Inflammatory macrophage treated with lipopolysaccharide for 1 hour (primary cell): ENCODE results near the gene MTARC1.

ENCODE experiments used
- DNase-seq, 2 donors: peaks; one replicate each; pipeline ENCODE4 v3.0.0-alpha.2; 2020 to 2022

Gene MTARC1

DNA sequence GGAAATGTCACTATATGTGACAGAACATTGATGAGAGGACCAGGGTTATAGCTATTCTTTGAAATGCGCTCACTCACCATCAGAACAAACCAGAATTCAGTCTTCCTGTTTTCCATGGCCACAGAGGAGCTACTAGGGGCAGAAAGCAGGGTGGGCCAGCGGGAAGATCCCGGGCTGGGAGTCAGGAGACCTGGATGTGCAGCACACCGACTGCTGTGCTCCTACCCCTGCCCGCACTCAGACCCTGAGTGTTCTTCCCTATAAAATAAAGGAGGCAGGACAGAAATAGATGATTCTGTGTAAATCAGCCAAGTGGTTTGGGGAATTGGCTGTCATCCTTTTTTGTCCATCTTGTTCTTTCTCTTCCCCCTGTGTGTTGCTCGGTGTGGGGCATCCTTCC is 21.0 kb downstream of the MTARC1 start:
- no peak for DNase-seq

GRCh38 chr1:220808345-220809186 is 21.9 kb downstream of the MTARC1 start:
- no peak for DNase-seq

- DNase-seq: no peak
Observed at GRCh38 chr1:220809187-220809550, 22.5 kb downstream of the MTARC1 start.

GRCh38 chr1:220809704-220810103 is 23.0 kb downstream of the MTARC1 start:
- DNase-seq: no peak

DNA sequence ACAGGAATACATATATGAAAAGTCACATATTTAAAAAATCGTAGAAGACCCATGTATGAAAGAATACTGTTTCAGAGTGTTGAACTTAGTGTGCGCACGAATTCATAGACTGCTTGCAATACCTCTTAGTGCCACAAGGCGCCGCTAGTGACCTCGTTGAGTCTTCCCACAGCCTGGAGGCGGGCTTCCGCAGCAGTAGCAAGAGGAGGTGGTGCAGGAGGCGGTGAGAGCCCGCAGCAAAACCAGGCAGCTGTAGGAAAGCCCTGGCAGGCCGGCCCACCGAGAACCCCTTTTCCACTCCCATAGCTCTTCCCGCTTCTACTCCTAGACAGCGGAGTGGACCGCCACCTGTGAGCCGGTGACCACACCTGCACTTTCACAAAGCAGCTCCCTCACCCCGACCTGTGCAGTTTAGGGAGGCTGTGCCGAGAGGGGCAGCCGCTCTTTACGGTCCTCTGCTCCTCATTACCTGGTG is 23.5 kb downstream of the MTARC1 start:
- peak; percentile 69 to 93 for DNase-seq

GRCh38 chr1:220810963-220811362 is 24.2 kb downstream of the MTARC1 start:
- no peak for DNase-seq

DNA sequence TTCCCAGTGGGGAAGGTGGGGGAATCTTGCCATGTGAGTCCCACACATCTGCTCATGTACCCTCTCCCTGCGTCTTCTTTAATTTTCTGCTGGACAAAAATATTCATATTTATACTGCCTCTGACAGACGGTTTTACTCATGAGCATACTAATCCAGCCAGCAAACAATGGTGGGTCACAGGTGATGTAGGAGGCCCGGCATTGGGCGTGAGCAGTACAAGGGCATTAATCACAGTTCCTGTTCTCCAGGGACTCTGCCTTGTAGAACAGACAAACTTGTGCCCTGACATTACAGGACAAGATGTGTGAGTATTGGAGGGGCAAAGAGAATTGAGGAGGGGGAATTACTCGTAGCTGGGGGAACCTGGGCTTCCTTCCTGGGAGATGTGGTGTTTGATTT is 25.0 kb downstream of the MTARC1 start:
- DNase-seq: no peak

DNA sequence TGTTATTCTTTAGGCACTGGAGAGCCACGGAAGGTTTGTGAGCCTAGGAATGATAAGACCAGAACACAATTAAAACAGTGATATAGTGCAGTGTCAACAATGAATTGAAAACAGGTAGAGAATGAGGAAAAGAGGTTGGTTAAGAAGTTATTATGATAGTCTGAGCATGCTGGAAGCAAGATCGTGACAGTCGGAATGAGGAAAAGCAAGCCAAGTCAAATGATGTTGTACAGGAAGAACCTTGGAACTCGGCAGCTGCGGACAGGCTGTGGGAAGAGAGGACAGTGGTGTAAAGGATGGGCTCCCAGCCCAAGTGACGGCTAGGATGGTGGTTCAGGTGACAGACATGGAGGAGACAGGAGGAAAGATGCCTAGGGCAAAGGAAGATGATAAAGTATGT is 25.6 kb downstream of the MTARC1 start:
- no peak for DNase-seq

GRCh38 chr1:220813013-220813412 is 26.3 kb downstream of the MTARC1 start:
- peak; percentile 30 to 38 for DNase-seq

DNA sequence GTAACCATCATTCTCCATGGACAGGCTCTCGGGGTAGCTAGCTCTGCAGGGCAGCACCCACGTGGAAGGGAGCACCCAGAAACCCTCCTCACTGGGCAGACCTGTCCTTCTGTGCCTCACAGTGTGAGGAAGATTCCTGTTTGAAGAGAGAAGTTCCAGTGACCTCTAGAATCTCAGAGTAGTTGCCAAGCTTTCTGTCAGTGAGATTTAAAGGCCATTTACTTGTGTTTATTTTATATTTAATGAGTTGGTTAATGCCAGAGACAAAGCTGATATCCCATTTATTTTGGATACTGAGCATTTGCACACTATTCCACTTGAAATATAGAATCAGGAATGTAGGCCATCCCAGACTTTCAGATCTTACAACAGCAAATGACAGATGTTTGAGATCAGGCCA is 28.7 kb downstream of the MTARC1 start:
- no peak for DNase-seq

GRCh38 chr1:220817907-220818306 is 31.2 kb downstream of the MTARC1 start:
- DNase-seq: no peak

DNA sequence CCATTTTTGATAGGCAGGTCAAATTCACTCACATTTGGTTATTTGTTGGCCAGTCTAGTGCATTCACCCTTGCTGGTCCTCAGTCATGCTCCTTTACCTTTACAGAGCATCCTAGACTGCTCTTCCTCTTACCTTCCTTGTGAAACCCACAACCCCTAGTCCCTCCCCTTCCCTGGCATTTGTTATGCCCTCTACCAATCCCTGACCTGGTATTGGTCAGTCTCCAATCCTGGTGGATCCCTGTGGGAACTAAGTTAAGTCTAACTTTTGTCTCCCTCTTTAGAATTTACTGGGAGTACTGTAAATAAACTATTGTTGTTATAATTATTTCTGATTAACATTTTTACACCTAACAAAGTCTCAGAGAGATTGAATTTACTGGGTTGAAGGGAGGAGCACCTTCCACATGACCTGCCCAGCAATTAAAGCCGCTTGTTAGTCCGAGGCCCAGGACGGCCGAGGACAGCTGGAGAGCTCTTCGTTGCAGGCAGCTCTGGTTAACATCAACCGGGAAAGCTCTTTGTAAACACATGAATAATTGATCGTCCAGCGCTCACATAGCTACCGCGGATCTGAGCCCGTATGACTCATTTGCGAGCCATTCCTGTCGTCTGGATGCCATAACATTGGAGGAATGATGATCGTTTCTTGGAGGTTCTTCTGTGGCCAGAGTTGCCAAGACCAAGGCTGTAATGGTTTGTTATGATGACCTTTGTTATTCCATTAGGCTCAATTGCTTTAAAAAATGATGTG is 31.9 kb downstream of the MTARC1 start:
- no peak for DNase-seq

- DNase-seq: no peak
Observed at GRCh38 chr1:220819467-220820026, 32.8 kb downstream of the MTARC1 start.

DNA sequence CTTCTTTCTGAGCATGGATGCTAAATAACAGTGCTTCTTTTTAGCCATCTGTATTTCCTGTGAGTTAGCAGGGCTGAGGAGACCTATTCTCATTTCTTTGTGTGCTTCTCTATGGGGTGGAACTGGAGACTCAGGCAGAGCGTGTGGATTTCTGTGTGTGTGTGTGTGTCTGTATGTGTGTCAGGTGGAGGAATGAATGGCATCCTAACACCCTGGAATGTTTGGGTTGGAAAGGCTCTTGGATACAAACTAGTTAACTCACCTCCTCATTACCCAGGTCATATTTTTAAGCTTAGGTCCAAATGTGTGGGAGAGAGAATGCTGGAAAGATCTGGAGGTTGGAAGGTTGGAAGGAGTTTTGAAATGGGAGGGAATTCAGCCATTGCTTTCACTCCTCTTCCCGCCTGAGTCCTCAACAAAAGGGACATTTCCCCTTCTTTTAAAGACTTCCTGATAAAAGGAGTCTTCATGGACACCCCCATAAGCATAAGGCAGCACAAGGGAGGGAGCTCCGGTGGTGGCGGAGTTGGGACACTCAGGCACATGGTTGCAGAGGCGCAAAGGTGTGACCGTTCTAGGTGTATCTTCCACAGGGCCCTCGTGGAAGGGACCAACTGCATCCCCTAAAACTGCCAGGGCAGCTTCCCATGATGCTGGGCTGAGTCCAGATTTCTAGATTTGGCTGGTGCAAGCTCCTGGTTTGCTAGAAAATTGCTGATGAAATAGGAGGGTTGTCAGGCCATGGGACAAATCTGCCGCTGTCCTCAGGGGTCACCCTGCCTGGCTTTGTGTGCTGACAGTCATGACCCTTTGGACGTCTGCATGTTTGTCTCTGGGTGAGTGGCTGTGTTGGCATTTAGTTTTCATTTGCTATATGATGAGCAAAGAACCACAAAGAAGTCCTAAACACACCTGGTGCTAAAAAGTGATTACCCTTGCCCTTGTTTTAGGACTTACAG is 37.6 kb downstream of the MTARC1 start:
- DNase-seq: no peak

GRCh38 chr1:220825819-220826551 is 39.3 kb downstream of the MTARC1 start:
- no peak for DNase-seq

DNA sequence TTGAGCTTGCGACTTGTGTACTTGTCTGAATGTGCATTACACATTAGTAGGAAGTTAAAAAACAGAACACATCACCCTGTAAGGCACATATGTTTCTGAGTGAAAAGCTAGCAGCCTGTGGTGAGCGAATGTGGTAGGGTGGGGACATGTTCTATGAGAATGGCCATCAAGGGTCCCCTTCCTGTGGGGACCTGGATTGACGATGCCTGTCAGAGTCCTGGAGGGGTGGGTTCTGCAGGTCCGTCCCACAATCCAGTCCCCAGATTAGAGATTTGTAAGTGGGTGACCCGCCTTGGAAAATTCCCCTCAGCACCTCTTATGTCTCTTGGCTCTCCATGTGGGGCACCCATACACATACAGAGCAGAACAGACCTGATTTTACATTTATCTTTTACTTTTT is 40.0 kb downstream of the MTARC1 start:
- no peak for DNase-seq

- DNase-seq: no peak
Observed at GRCh38 chr1:220827445-220828178, 40.9 kb downstream of the MTARC1 start.

DNA sequence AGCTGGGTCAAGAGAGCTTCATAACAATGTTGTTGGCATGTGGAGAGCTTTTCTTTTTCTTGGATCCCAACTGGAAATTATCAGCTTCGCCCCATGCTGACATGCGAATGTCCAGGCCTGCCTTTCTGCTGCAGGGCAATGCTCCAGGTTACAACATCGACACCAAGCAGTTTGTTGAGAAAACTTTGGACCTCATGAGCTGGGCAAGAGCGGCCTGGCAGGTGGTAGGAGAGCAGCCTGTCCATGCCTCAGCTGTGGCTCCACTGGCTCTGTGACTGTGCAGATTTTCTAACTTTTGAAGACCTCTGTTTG is 41.4 kb downstream of the MTARC1 start:
- DNase-seq: no peak

GRCh38 chr1:220828950-220829586 is 42.4 kb downstream of the MTARC1 start:
- DNase-seq: no peak

DNA sequence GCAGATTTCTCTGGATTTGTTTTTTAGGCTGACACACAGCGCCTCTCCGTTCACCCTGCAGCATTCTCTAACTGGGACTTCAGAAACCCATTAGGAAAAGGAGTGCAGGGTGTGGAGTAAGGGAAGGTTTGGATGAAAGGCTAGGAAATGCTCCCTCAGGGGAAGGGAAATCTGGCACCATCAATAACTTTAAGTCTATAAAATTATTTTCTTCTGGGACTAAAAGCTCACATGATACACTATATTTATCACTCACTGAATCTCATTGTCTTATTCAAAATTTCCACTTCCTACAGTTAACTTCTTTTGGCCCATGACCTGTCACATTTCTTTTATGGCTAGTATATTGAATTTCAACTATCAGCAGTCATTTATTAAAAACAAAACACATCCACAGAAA is 46.7 kb downstream of the MTARC1 start:
- DNase-seq: no peak
